ENCODE measurements around the gene COLEC11.

DNA sequence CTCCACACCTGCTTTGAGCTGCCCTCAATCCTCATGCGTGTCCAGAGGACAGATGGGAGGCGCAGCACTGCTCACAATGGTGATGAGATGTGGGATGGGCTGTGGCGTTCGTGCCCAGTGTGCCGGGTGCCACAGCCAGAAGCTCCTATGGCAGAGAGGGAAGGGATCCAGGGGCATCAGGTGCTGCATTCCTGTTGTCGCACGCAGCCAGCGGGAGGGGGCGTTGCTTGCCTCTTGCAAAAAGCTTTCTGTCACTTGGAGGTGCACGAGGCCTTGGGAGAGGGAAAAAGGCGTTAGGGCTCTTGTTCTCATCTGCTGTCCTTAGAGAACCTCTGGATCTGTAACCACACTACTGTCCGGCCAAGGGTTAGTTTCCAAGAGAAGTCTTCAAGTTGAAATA is 33.9 kb downstream of the COLEC11 start:
- TF ChIP-seq, protein P1, sequence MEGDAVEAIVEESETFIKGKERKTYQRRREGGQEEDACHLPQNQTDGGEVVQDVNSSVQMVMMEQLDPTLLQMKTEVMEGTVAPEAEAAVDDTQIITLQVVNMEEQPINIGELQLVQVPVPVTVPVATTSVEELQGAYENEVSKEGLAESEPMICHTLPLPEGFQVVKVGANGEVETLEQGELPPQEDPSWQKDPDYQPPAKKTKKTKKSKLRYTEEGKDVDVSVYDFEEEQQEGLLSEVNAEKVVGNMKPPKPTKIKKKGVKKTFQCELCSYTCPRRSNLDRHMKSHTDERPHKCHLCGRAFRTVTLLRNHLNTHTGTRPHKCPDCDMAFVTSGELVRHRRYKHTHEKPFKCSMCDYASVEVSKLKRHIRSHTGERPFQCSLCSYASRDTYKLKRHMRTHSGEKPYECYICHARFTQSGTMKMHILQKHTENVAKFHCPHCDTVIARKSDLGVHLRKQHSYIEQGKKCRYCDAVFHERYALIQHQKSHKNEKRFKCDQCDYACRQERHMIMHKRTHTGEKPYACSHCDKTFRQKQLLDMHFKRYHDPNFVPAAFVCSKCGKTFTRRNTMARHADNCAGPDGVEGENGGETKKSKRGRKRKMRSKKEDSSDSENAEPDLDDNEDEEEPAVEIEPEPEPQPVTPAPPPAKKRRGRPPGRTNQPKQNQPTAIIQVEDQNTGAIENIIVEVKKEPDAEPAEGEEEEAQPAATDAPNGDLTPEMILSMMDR (IDR thresholded peaks at IDR 0.05) = no peak
- TF ChIP-seq EP300 (IDR thresholded peaks at IDR 0.05) (no peak), POLR2A (IDR thresholded peaks at IDR 0.05) (no peak)
